H1 (cell line): Measurements from ENCODE around the gene PPP1R3C. TPM values are rescaled to one million over a fixed set of nuclear protein-coding genes. Genes with fewer than 3 reads are reported as not detected.

Experiments used
- polyA plus RNA-seq, 7 experiments: library from polyadenylated mRNA; depleted of rRNA in 3 of 7; stranded (reverse) in 5 of 7; unstranded in 2 of 7; fragments of >200 nt in 5 of 7; fragments of 200-250 nt in 2 of 7; gene quantifications; 1 replicate in 5 of 7; 2 replicates in 1 of 7; 4 replicates in 1 of 7; pipeline versions ENCODE4 v1.2.1 to v1.2.3, GENCODE V29; 2011 to 2013; ENCODE audit warnings: missing spikeins in 2 of 7, mixed read lengths in 2 of 7
- total RNA-seq: library from RNA; stranded (reverse); fragmentation: NEBNext Ultra II Directional; extraction: Animal tissue kit (Norgen Biotek cat#: 25700); gene quantifications from 2 replicates; pipeline ENCODE4 v1.2.1, GENCODE V29; 2021
- TF ChIP-seq, protein P1 (sequence below): fragments of 300-600 bp; sonication (generic); IDR thresholded peaks from 2 replicates; pipeline ENCODE4 v1.7.1; 2012; ENCODE audit warnings: low read length, moderate library complexity, mild to moderate bottlenecking, inconsistent platforms; ENCODE audit not compliant: insufficient replicate concordance

The PPP1R3C gene
- total and polyA plus RNA-seq, 2 of the 8 experiments (the other 6 are each of a cell fraction or from before 2014, with no cell fraction given) = 1.3 TPM

DNA sequence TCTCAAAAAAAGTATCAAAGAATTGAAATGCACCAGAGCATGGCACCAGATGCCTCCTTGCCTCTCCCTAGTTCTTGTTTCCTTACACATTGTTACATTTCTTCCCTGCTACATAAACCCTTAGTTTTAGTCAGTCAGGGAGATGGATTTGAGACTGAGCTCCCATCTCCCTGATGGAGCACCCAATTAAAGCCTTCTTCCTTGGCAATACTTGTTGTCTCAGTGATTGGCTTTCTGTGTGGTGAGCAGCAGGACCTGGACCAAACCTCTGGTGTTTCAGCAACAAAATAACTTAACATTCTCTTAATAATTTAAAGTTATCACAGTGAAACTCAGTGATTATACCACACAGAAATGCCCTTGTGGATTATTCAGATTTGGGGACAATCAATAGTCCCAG is 26.9 kb downstream of the PPP1R3C start (continued):
- TF ChIP-seq, protein P1, sequence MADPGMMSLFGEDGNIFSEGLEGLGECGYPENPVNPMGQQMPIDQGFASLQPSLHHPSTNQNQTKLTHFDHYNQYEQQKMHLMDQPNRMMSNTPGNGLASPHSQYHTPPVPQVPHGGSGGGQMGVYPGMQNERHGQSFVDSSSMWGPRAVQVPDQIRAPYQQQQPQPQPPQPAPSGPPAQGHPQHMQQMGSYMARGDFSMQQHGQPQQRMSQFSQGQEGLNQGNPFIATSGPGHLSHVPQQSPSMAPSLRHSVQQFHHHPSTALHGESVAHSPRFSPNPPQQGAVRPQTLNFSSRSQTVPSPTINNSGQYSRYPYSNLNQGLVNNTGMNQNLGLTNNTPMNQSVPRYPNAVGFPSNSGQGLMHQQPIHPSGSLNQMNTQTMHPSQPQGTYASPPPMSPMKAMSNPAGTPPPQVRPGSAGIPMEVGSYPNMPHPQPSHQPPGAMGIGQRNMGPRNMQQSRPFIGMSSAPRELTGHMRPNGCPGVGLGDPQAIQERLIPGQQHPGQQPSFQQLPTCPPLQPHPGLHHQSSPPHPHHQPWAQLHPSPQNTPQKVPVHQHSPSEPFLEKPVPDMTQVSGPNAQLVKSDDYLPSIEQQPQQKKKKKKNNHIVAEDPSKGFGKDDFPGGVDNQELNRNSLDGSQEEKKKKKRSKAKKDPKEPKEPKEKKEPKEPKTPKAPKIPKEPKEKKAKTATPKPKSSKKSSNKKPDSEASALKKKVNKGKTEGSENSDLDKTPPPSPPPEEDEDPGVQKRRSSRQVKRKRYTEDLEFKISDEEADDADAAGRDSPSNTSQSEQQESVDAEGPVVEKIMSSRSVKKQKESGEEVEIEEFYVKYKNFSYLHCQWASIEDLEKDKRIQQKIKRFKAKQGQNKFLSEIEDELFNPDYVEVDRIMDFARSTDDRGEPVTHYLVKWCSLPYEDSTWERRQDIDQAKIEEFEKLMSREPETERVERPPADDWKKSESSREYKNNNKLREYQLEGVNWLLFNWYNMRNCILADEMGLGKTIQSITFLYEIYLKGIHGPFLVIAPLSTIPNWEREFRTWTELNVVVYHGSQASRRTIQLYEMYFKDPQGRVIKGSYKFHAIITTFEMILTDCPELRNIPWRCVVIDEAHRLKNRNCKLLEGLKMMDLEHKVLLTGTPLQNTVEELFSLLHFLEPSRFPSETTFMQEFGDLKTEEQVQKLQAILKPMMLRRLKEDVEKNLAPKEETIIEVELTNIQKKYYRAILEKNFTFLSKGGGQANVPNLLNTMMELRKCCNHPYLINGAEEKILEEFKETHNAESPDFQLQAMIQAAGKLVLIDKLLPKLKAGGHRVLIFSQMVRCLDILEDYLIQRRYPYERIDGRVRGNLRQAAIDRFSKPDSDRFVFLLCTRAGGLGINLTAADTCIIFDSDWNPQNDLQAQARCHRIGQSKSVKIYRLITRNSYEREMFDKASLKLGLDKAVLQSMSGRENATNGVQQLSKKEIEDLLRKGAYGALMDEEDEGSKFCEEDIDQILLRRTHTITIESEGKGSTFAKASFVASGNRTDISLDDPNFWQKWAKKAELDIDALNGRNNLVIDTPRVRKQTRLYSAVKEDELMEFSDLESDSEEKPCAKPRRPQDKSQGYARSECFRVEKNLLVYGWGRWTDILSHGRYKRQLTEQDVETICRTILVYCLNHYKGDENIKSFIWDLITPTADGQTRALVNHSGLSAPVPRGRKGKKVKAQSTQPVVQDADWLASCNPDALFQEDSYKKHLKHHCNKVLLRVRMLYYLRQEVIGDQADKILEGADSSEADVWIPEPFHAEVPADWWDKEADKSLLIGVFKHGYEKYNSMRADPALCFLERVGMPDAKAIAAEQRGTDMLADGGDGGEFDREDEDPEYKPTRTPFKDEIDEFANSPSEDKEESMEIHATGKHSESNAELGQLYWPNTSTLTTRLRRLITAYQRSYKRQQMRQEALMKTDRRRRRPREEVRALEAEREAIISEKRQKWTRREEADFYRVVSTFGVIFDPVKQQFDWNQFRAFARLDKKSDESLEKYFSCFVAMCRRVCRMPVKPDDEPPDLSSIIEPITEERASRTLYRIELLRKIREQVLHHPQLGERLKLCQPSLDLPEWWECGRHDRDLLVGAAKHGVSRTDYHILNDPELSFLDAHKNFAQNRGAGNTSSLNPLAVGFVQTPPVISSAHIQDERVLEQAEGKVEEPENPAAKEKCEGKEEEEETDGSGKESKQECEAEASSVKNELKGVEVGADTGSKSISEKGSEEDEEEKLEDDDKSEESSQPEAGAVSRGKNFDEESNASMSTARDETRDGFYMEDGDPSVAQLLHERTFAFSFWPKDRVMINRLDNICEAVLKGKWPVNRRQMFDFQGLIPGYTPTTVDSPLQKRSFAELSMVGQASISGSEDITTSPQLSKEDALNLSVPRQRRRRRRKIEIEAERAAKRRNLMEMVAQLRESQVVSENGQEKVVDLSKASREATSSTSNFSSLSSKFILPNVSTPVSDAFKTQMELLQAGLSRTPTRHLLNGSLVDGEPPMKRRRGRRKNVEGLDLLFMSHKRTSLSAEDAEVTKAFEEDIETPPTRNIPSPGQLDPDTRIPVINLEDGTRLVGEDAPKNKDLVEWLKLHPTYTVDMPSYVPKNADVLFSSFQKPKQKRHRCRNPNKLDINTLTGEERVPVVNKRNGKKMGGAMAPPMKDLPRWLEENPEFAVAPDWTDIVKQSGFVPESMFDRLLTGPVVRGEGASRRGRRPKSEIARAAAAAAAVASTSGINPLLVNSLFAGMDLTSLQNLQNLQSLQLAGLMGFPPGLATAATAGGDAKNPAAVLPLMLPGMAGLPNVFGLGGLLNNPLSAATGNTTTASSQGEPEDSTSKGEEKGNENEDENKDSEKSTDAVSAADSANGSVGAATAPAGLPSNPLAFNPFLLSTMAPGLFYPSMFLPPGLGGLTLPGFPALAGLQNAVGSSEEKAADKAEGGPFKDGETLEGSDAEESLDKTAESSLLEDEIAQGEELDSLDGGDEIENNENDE = no peak
